HCT116 (cell line): ENCODE data around the gene CHST14.

Source experiments
- ATF3 ChIP-seq: IDR thresholded peaks from 2 replicates; pipeline ENCODE4 v1.6.1; 2012
- CEBPB ChIP-seq: IDR thresholded peaks from 2 replicates; pipeline ENCODE4 v1.6.1; 2012; ENCODE audit warnings: low read depth
- EZH2 ChIP-seq: fragments of 200-600 bp; sonication (generic); IDR thresholded peaks from 2 replicates; pipeline ENCODE4 v1.6.1; 2017; ENCODE audit warnings: antibody characterized with exemption, mixed run types
- MAX ChIP-seq: IDR thresholded peaks from 2 replicates; pipeline ENCODE4 v1.6.1; 2012
- POLR2A ChIP-seq: IDR thresholded peaks from 2 replicates; pipeline ENCODE4 v1.7.0; 2011; ENCODE audit warnings: borderline replicate concordance; ENCODE audit not compliant: insufficient read depth, insufficient read length; ENCODE audit errors: extremely low read depth
- POLR2AphosphoS5 ChIP-seq: IDR thresholded peaks from 2 replicates; pipeline ENCODE4 v1.6.1; 2011; ENCODE audit warnings: mild to moderate bottlenecking, low read depth, low read length, moderate library complexity
- RAD21 ChIP-seq: IDR thresholded peaks from 2 replicates; pipeline ENCODE4 v1.6.1; 2012; ENCODE audit warnings: low read depth, mild to moderate bottlenecking
- TCF7L2 ChIP-seq: IDR thresholded peaks from 2 replicates; pipeline ENCODE4 v1.7.0; 2011; ENCODE audit warnings: borderline replicate concordance, inconsistent platforms; ENCODE audit not compliant: insufficient read depth, insufficient read length; ENCODE audit errors: extremely low read depth
- YY1 ChIP-seq: IDR thresholded peaks from 2 replicates; pipeline ENCODE4 v1.6.1; 2011; ENCODE audit warnings: low read length, low read depth, moderate library complexity, mild to moderate bottlenecking; ENCODE audit not compliant: insufficient replicate concordance; ENCODE audit errors: extremely low read depth
- ZFX ChIP-seq: fragments of 450-650 bp; IDR thresholded peaks from 2 replicates; pipeline ENCODE4 v1.6.1; 2017
- TF ChIP-seq, protein P1 (sequence below), 3 experiments: fragments of 200-600 bp in 1 of 3; sonication (generic) in 1 of 3; IDR thresholded peaks in 2 of 3; conservative IDR thresholded peaks in 1 of 3; 2 replicates each; pipeline ENCODE4 v1.5.1; 2012 to 2017; ENCODE audit warnings: low read depth in 2 of 3, low read length in 2 of 3, antibody characterized with exemption in 1 of 3, borderline replicate concordance in 1 of 3, control low read depth in 1 of 3, mild to moderate bottlenecking in 1 of 3, mixed read lengths in 1 of 3, mixed run types in 1 of 3, moderate library complexity in 1 of 3; ENCODE audit not compliant: insufficient read depth in 1 of 3

GRCh38 chr15:40471808-40472150 is 995 bp downstream of the CHST14 start:
- TF ChIP-seq CEBPB (no peak), POLR2A (no peak), EZH2 (no peak), POLR2AphosphoS5 (no peak), MAX (no peak), RAD21 (no peak), TCF7L2 (no peak), YY1 (no peak), ATF3 (no peak), ZFX (no peak)
- TF ChIP-seq, protein P1, sequence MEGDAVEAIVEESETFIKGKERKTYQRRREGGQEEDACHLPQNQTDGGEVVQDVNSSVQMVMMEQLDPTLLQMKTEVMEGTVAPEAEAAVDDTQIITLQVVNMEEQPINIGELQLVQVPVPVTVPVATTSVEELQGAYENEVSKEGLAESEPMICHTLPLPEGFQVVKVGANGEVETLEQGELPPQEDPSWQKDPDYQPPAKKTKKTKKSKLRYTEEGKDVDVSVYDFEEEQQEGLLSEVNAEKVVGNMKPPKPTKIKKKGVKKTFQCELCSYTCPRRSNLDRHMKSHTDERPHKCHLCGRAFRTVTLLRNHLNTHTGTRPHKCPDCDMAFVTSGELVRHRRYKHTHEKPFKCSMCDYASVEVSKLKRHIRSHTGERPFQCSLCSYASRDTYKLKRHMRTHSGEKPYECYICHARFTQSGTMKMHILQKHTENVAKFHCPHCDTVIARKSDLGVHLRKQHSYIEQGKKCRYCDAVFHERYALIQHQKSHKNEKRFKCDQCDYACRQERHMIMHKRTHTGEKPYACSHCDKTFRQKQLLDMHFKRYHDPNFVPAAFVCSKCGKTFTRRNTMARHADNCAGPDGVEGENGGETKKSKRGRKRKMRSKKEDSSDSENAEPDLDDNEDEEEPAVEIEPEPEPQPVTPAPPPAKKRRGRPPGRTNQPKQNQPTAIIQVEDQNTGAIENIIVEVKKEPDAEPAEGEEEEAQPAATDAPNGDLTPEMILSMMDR (IDR thresholded peaks at IDR 0.05 in 2 of 3, conservative IDR thresholded peaks at IDR 0.05 in 1 of 3; ENCODE audit: borderline replicate concordance in 1 of 3, insufficient read depth in 1 of 3, low read depth in 2 of 3, low read length in 2 of 3), result no peak
